ENCODE results near the gene LGALS8.

- TF ChIP-seq YY1 (IDR thresholded peaks at IDR 0.05; ENCODE audit: insufficient read depth, insufficient read length): no peak
- TF ChIP-seq SUZ12 (IDR thresholded peaks at IDR 0.05; ENCODE audit: extremely low read depth, insufficient read depth, insufficient read length): no peak
These were observed 10.4 kb downstream of the LGALS8 start for GRCh38 chr1:236534151-236534651.

Measured in NT2/D1 (cell line).